GM20000 (cell line): ENCODE measurements around the gene CGB2.

ENCODE experiments used
- DNase-seq: peaks from one replicate; pipeline ENCODE4 v3.0.0; 2012; ENCODE audit warnings: low spot score
- TF ChIP-seq, protein P1 (sequence below): IDR thresholded peaks from 2 replicates; pipeline ENCODE4 v1.5.1; 2012; ENCODE audit warnings: mild to moderate bottlenecking, control low read depth; ENCODE audit errors: extremely low read depth, missing control alignments

Gene CGB2

DNA sequence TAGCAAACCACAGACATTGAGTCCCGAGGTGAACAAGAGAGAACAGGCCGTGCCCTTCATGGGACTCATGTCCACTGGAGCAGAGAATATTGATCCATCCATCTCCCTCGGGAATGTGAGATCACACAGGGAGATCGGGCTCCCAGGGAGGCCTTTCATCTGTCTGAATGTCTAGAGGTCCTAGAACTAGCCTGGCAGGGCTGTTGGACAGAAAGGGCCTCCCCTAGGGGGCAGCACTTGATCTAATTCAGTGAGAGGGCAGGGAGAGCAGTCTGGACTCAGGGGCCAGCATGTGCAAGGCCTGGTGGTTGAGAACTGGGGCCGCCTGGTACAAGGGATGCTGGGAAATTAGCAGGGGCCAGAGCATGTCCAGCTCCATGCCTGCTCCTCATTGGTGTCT, 33.7 kb upstream of the CGB2 start:
- DNase-seq: peak; percentile 57
- TF ChIP-seq, protein P1, sequence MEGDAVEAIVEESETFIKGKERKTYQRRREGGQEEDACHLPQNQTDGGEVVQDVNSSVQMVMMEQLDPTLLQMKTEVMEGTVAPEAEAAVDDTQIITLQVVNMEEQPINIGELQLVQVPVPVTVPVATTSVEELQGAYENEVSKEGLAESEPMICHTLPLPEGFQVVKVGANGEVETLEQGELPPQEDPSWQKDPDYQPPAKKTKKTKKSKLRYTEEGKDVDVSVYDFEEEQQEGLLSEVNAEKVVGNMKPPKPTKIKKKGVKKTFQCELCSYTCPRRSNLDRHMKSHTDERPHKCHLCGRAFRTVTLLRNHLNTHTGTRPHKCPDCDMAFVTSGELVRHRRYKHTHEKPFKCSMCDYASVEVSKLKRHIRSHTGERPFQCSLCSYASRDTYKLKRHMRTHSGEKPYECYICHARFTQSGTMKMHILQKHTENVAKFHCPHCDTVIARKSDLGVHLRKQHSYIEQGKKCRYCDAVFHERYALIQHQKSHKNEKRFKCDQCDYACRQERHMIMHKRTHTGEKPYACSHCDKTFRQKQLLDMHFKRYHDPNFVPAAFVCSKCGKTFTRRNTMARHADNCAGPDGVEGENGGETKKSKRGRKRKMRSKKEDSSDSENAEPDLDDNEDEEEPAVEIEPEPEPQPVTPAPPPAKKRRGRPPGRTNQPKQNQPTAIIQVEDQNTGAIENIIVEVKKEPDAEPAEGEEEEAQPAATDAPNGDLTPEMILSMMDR: peak; percentile 67

DNA sequence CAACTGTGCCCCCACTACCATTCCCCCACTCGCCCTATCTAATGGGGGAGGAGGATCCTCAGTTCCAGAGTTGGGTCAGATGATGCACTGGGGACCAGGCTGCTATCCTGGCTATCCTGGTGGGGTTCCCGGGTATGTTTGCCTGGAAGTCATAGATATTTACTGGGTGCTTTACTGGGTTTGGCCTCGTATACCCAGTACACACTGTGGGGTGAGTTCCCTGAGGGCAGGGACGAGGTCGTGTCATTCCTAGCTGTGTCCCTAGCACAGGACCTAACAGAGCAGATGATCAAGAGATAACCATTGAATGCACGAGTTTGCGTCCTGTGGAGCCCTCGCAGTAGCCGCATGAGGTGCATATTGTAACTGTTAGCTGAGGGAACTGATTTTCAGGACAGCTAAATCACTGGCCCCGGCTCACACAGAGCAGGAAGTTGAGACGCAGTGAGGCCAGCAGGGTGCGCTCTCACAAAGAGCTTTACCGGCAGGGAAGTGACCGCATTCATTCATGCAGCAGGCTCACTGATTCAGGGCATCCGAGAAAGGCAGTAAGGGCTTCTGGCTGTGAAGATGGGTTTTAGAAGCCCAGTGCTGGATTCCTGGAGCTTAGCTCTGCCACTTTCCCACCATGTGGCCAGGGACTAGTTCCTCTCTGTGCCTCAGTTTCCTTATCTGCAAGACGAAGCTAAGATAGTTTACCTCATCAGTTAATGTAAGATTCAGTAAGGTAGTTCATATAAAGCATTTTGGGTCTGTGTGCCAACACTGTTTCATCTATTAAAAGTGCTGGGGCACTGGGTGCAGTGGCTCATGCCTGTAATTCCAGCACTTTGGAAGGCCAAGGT, 32.0 kb upstream of the CGB2 start:
- DNase-seq: peak; percentile 60
- TF ChIP-seq, protein P1: peak; percentile 41

DNA sequence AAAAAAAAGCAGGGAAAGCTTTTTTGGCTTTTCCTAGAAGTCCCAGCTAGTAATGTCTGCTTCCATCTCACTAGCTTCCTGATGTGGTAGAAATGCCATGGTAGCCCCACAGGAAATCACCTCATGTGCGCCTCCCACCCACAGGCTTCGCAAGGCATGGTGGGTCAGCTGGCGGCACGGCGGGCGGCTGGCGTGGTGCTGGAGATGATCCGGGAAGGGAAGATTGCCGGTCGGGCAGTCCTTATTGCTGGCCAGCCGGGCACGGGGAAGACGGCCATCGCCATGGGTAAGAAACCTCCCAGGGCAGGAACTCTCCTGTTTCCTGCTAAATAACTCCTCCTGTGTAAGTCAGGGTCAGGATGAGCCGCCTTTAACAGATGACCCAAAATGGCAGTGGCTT, 27.6 kb upstream of the CGB2 start:
- TF ChIP-seq, protein P1: no peak
- DNase-seq: no peak

DNA sequence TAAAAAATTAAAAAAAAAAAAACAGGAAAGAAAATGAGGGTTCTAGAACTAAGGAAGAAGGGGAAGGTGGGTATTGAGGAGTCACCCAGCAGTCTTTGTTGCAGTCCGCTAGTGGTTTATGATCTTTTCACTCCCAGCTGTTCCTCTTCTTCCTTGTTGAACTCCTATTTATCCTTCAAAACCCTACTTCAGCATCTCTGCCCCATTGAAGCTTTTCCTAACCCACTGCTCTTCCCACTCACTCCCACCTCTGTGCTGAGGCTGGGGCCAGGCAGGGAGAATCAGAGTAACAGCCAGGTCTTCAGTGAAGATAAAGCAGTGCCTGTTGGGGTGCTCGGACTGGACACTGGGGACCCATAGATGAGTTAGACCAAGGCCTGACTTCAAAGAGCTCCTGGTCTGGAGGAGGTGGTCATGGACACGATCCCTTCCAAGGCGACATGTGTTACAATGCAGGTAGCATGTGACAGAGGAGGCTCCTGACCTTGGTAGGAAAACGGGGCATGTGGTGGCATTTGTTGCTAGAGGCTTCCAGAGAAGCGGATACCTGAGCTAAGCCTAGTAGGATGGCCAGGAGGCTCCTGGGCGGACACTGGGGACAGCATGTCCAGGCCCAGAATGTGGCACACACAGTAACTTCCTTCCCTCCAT, 26.6 kb upstream of the CGB2 start:
- TF ChIP-seq, protein P1: no peak
- DNase-seq: no peak

DNA sequence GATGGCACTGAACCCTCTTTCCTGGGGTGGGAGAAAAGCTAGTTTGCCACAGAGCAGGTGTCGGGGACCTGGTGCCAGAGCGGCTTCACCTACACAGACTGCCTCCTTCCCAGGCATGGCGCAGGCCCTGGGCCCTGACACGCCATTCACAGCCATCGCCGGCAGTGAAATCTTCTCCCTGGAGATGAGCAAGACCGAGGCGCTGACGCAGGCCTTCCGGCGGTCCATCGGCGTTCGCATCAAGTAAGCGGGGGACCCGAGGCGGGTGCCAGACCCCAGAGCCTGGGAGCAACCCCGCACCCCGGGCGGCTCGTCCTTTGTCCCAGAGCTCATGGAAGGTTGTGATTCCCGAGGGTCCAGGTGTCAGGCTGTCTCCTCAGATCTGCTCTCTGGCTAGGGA, 24.8 kb upstream of the CGB2 start:
- DNase-seq: no peak
- TF ChIP-seq, protein P1: no peak

DNA sequence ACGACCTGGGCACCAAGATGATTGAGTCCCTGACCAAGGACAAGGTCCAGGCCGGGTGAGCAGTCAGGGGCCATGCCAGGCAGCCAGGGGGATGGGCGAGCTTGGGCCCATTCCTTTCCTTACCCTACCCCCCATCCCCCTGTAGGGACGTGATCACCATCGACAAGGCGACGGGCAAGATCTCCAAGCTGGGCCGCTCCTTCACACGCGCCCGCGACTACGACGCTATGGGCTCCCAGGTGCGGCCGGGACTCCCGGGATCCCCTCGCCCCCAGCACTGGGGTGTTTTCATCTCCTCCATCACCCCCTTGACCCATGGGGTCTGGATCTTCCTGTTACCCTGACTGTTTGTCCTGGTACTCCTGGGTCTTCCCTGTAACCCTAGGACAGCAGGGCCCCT, 21.9 kb upstream of the CGB2 start:
- DNase-seq: no peak
- TF ChIP-seq, protein P1: no peak

DNA sequence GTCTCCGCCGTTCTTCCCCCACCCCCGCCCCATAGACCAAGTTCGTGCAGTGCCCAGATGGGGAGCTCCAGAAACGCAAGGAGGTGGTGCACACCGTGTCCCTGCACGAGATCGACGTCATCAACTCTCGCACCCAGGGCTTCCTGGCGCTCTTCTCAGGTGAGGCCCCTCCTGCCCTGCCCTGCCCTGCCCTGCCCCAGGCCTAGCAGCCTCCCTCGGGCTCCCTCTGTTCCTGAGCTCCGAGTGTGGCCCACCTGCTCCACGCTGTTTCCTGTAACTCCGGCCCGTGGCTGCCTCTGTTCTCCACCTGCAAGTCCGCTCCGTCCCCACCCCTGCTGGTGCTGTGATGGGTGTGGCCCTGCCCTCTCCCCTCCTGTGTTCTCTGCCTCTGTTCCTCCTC, 21.2 kb upstream of the CGB2 start:
- no peak for DNase-seq
- TF ChIP-seq, protein P1: no peak
